NB4 (cell line): ENCODE measurements around the gene RRP8.
A peak's percentile ranks its signal among the peaks of the same experiment; 100 is the strongest.

Source experiments
- DNase-seq: peaks from one replicate; pipeline ENCODE4 v3.0.0; 2010; ENCODE audit warnings: low read depth
- H3K4me3 ChIP-seq: one replicate; pipeline ENCODE4 v1.5.1; 2011; ENCODE audit warnings: mild to moderate bottlenecking, low read depth, low read length, moderate library complexity
- MYC ChIP-seq: IDR thresholded peaks from 2 replicates; pipeline ENCODE4 v1.6.1; 2011; ENCODE audit warnings: low read depth, low read length
- POLR2A ChIP-seq: IDR thresholded peaks from 2 replicates; pipeline ENCODE4 v1.6.1; 2011; ENCODE audit warnings: mild to moderate bottlenecking; ENCODE audit not compliant: insufficient read length; ENCODE audit errors: extremely low read depth
- TF ChIP-seq, protein P1 (sequence below): IDR thresholded peaks from one replicate; pipeline ENCODE4 v1.5.1; 2012; ENCODE audit warnings: low read depth, low read length
- TF ChIP-seq, protein P2 (sequence below): IDR thresholded peaks from 2 replicates; pipeline ENCODE4 v1.6.1; 2011; ENCODE audit warnings: low read depth, low read length

The RRP8 gene

DNA sequence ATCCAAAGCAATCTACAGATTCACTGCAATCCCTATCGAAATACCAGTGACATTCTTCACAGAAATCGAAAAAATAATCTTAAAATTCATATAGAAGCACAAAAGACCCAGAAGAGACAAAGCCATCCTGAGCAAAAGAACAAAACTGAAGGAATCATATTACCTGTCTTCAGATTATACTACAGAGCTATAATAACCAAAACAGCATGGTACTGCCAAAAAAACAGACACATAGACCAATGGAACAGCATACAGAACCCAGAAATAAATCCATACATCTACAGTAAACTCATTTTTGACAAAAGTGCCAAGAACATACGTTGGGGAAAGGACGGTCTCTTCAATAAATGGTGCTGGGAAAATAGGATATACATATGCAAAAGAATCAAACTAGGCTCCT is 18.9 kb downstream of the RRP8 start:
- no peak overlapping the region for H3K4me3 ChIP-seq
- no peak for DNase-seq
- TF ChIP-seq, protein P1, sequence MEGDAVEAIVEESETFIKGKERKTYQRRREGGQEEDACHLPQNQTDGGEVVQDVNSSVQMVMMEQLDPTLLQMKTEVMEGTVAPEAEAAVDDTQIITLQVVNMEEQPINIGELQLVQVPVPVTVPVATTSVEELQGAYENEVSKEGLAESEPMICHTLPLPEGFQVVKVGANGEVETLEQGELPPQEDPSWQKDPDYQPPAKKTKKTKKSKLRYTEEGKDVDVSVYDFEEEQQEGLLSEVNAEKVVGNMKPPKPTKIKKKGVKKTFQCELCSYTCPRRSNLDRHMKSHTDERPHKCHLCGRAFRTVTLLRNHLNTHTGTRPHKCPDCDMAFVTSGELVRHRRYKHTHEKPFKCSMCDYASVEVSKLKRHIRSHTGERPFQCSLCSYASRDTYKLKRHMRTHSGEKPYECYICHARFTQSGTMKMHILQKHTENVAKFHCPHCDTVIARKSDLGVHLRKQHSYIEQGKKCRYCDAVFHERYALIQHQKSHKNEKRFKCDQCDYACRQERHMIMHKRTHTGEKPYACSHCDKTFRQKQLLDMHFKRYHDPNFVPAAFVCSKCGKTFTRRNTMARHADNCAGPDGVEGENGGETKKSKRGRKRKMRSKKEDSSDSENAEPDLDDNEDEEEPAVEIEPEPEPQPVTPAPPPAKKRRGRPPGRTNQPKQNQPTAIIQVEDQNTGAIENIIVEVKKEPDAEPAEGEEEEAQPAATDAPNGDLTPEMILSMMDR = no peak
- TF ChIP-seq MYC (no peak), POLR2A (no peak)
- TF ChIP-seq, protein P2, sequence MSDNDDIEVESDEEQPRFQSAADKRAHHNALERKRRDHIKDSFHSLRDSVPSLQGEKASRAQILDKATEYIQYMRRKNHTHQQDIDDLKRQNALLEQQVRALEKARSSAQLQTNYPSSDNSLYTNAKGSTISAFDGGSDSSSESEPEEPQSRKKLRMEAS = no peak

DNA sequence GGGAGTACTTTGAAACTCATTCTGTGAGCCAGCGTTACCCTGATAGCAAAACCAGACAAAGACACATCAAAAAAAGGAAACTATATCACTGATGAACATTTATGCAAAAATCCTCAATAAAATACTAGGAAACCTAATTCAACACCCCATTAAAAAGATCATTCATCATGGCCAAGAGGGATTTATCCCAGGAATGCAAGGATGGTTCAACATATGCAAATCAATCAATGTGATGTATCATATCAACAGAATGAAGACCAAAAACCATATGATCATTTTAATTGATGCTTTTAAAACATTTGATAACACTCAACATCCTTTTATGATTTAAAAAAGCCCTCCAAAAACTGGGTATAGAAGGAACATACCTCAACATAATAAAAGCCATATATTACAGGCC is 19.8 kb downstream of the RRP8 start:
- no peak for DNase-seq
- no peak overlapping the region for H3K4me3 ChIP-seq
- TF ChIP-seq, protein P2 = no peak
- TF ChIP-seq MYC = no peak
- no peak for TF ChIP-seq POLR2A
- TF ChIP-seq, protein P1 = no peak

DNA sequence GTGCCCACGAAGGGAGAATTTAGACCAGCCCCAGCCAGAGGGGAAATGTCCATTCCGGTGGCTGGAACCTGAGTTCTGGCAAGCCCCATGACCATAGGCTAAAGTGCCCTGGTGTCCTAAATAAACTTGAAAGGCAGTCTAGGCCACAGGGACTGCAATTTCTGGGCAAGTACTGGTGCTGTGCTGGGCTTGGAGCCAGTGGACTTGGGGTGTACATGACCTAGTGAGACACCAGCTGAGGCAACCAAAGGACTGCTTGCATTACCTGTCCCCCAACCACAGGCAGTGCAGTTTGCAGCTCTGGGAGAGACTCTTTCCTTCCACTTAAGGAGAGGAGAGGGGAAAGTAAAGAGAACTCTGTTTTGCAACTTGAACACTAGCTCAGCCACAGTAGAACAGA is 23.7 kb downstream of the RRP8 start:
- H3K4me3 ChIP-seq = no peak overlapping the region
- DNase-seq = no peak
- no peak for TF ChIP-seq MYC
- TF ChIP-seq, protein P2 = no peak
- TF ChIP-seq, protein P1 = no peak
- TF ChIP-seq POLR2A = no peak

DNA sequence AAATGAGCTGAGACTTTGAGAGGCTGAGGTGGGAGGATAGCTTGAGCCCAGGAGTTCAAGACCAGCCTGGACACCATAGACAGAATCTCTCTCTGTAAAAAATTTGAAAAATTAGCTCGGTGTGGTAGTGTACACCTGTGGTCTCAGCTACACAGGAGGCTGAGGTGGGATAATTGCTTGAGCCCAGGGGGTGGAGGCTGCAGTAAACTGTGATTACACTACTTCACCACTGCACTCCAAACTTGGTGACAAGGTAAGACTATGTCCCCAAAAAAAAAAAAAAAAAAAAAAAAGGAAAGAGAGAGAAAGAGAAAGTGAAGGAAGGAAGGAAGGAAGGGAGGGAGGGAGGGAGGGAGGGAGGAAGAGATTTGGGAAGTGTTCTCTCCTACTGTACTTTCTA is 25.3 kb downstream of the RRP8 start:
- no peak for DNase-seq
- no peak overlapping the region for H3K4me3 ChIP-seq
- TF ChIP-seq, protein P1 = no peak

DNA sequence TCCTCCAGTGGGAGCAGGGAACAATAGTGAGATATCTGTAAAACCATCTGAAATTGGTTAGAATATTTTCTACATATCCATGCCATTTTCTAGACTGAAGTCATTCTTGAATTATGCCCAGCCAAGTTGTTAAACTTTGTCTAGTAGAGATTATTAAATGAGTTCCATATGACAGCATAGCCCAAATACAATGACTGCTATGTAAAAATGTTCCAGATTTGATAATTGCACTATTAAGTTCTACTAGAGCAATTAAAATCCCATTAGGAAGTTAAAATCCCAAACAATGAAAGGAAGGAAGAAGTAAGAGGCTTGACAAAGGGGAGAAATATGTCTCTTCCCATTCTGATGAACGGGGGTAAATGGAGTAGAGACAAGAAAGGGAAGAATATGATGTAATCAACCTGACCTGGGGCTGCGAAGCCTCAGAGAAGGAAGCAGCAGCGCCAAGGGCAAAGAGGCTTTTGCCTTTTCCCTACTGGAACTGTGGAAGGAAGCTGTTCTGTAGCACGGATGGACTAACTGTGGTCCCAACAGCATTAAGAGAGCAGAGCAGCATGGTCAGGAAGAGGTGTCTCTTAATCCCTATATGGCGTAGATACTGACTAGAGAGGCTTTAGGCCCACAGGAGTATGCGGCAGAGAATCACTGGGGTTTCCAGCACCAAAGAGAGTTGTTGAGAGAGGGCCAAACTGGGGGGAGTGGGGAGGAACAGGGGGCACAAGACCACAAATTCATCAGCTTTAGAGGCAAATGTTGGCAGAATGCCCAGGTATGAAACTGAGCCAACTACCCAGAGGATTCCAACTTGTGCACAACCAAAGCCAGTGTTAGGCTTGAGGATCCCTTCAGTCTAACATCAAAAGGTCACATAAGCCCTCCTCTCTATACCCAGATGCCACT is 26.7 kb downstream of the RRP8 start:
- peak; percentile 10 for DNase-seq

More for the DNA sequence above, 26.7 kb downstream of the RRP8 start:
- no peak overlapping the region for H3K4me3 ChIP-seq
- TF ChIP-seq POLR2A (no peak), MYC (no peak)
- TF ChIP-seq, protein P1 = no peak
- TF ChIP-seq, protein P2 = no peak
